GDM1 (cell line): ENCODE data around the gene C1orf159.
A peak's percentile ranks its signal among the peaks of the same experiment; 100 is the strongest.
"Not testable (repeated sequence)": the region's sequence is repeated elsewhere in the genome, so short reads cannot be mapped to it uniquely, and the experiment has no call there.

ENCODE experiments used
- DNase-seq: peaks from one replicate; lab custom pipeline; 2025; lab: John Stamatoyannopoulos, UW

Gene C1orf159

GRCh38 chr1:1118011-1118875 lies 2.4 kb upstream of the C1orf159 start:
- DNase-seq: no peak

GRCh38 chr1:1117469-1117831 lies 1.6 kb upstream of the C1orf159 start:
- no peak for DNase-seq

GRCh38 chr1:1116701-1117468 lies 996 bp upstream of the C1orf159 start:
- no peak for DNase-seq

- DNase-seq: no peak
Observed at GRCh38 chr1:1115136-1115785, 628 bp downstream of the C1orf159 start.

GRCh38 chr1:1114431-1114830 lies 1.5 kb downstream of the C1orf159 start:
- DNase-seq: no peak

GRCh38 chr1:1112237-1112985 lies 3.5 kb downstream of the C1orf159 start:
- no peak for DNase-seq

- DNase-seq: no peak
Observed at GRCh38 chr1:1111516-1112236, 4.2 kb downstream of the C1orf159 start.

GRCh38 chr1:1110561-1110971 lies 5.3 kb downstream of the C1orf159 start:
- no peak for DNase-seq

GRCh38 chr1:1109743-1110142 lies 6.1 kb downstream of the C1orf159 start:
- DNase-seq: no peak

- DNase-seq: no peak
Observed at GRCh38 chr1:1106510-1107221, 9.2 kb downstream of the C1orf159 start.

- DNase-seq: peak; percentile 17
Observed at GRCh38 chr1:1104152-1104551, 11.7 kb downstream of the C1orf159 start.

- DNase-seq: no peak
Observed at GRCh38 chr1:1101503-1101902, 14.4 kb downstream of the C1orf159 start.

GRCh38 chr1:1100296-1100695 lies 15.6 kb downstream of the C1orf159 start:
- DNase-seq: no peak

GRCh38 chr1:1099506-1100183 lies 16.2 kb downstream of the C1orf159 start:
- no peak for DNase-seq

GRCh38 chr1:1098681-1099421 lies 17.0 kb downstream of the C1orf159 start:
- DNase-seq: no peak

- not testable (repeated sequence) for DNase-seq
Observed at GRCh38 chr1:1096136-1096535, 19.8 kb downstream of the C1orf159 start.

GRCh38 chr1:1094981-1095380 lies 20.9 kb downstream of the C1orf159 start:
- no peak for DNase-seq

- no peak for DNase-seq
Observed at GRCh38 chr1:1093610-1093943, 22.3 kb downstream of the C1orf159 start.

GRCh38 chr1:1092894-1093609 lies 22.8 kb downstream of the C1orf159 start:
- DNase-seq: no peak
